IMR-90 (cell line): Measurements from ENCODE around the gene UAP1. TPM values are rescaled to one million over a fixed set of nuclear protein-coding genes. Genes with fewer than 3 reads are reported as not detected.

Experiments used
- ATAC-seq: fragments of 200-7000 bp; cut with Tn5 transposase; 2 replicates; pipeline ENCODE4 v1.9.1; 2020; ENCODE audit warnings: low read depth, mild to moderate bottlenecking, moderate library complexity
- BruUV-seq: library from RNA; stranded (reverse); fragments of 400-500 nt; replicated peaks from 2 replicates; lab custom pipeline; 2021; lab: Mats Ljungman, UMichigan
- CTCF ChIA-PET: fragments of 300-600 bp; formaldehyde crosslinking; extraction: SDS; loops from one replicate; lab custom pipeline; 2021; ENCODE audit warnings: antibody characterized with exemption; lab: Yijun Ruan, JAX
- POLR2A ChIA-PET: fragments of 300-600 bp; sonication (Branson Sonifier 250); formaldehyde crosslinking; loops from one replicate; lab custom pipeline; 2022; ENCODE audit warnings: antibody characterized with exemption; ENCODE audit not compliant: unreplicated experiment; lab: Charles Lee
- DNase-seq: peaks from one replicate; pipeline ENCODE4 v3.0.0; 2013
- H2AFZ ChIP-seq: replicated peaks from 2 replicates; pipeline ENCODE3; 2013; ENCODE audit warnings: low read length, mild to moderate bottlenecking; ENCODE audit not compliant: poor library complexity
- H2AK5ac ChIP-seq: 2 replicates; pipeline ENCODE4 v1.6.1; 2013; ENCODE audit warnings: low read depth, low read length, inconsistent platforms
- H2AK9ac ChIP-seq: replicated peaks from 2 replicates; pipeline ENCODE3; 2013; ENCODE audit warnings: mild to moderate bottlenecking, low read depth, low read length, moderate library complexity; ENCODE audit not compliant: poor library complexity
- H2BK120ac ChIP-seq: 2 replicates; pipeline ENCODE4 v1.6.1; 2013; ENCODE audit warnings: low read depth, low read length, inconsistent platforms
- H2BK15ac ChIP-seq: 3 replicates; pipeline ENCODE4 v1.6.1; 2013; ENCODE audit warnings: low read depth, low read length, inconsistent platforms
- H2BK20ac ChIP-seq: 2 replicates; pipeline ENCODE4 v1.6.1; 2013; ENCODE audit warnings: low read depth, mild to moderate bottlenecking, inconsistent platforms, low read length, moderate library complexity
- H2BK5ac ChIP-seq: 2 replicates; pipeline ENCODE4 v1.6.1; 2013; ENCODE audit warnings: mild to moderate bottlenecking, low read depth, low read length, inconsistent platforms; ENCODE audit not compliant: poor library complexity, severe bottlenecking
- H3K14ac ChIP-seq: replicated peaks from 2 replicates; pipeline ENCODE4 v1.6.1; 2013; ENCODE audit warnings: low read depth, low read length, inconsistent platforms
- H3K18ac ChIP-seq: 2 replicates; pipeline ENCODE4 v1.6.1; 2013; ENCODE audit warnings: low read depth, low read length, control low read depth
- H3K23ac ChIP-seq: 2 replicates; pipeline ENCODE4 v1.6.1; 2013; ENCODE audit warnings: low read depth, low read length, inconsistent platforms
- H3K27ac ChIP-seq: 2 replicates; pipeline ENCODE4 v1.5.1; 2013; ENCODE audit warnings: mild to moderate bottlenecking, control low read depth, low read length; ENCODE audit not compliant: insufficient read depth
- H3K27me3 ChIP-seq: 2 replicates; pipeline ENCODE4 v1.6.1; 2013; ENCODE audit warnings: low read length; ENCODE audit not compliant: control insufficient read depth, insufficient read depth
- H3K36me3 ChIP-seq: 2 replicates; pipeline ENCODE4 v1.6.1; 2013; ENCODE audit warnings: low read length, mixed read lengths; ENCODE audit not compliant: control insufficient read depth, insufficient read depth
- H3K4ac ChIP-seq: 2 replicates; pipeline ENCODE4 v1.6.1; 2013; ENCODE audit warnings: low read depth, low read length, inconsistent platforms
- H3K4me1 ChIP-seq: 2 replicates; pipeline ENCODE4 v1.6.1; 2013; ENCODE audit warnings: low read length, mixed read lengths; ENCODE audit not compliant: control insufficient read depth, insufficient read depth
- H3K4me2 ChIP-seq: 2 replicates; pipeline ENCODE4 v1.6.1; 2013; ENCODE audit warnings: low read depth, mild to moderate bottlenecking, control low read depth, low read length, moderate library complexity
- H3K4me3 ChIP-seq: 2 replicates; pipeline ENCODE4 v1.5.1; 2013; ENCODE audit warnings: low read depth, mild to moderate bottlenecking, control low read depth, low read length, moderate library complexity; ENCODE audit not compliant: insufficient read depth
- H3K56ac ChIP-seq: 2 replicates; pipeline ENCODE4 v1.6.1; 2013; ENCODE audit warnings: low read length, inconsistent platforms; ENCODE audit not compliant: insufficient read depth; ENCODE audit errors: extremely low read depth
- H3K79me1 ChIP-seq, 2 experiments: 2 replicates each; pipeline ENCODE4 v1.6.1; 2013; ENCODE audit warnings: low read length in 2 of 2, inconsistent platforms in 1 of 2, low read depth in 1 of 2
- H3K9ac ChIP-seq: 2 replicates; pipeline ENCODE4 v1.6.1; 2013; ENCODE audit warnings: low read depth, low read length, control low read depth
- H3K9me1 ChIP-seq: 2 replicates; pipeline ENCODE4 v1.6.1; 2013; ENCODE audit warnings: low read length, inconsistent platforms; ENCODE audit not compliant: insufficient read depth
- H3K9me3 ChIP-seq: 2 replicates; pipeline ENCODE4 v1.6.1; 2013; ENCODE audit warnings: low read length; ENCODE audit not compliant: control insufficient read depth, insufficient read depth
- H4K20me1 ChIP-seq: 2 replicates; pipeline ENCODE4 v1.6.1; 2013; ENCODE audit warnings: low read length, inconsistent platforms; ENCODE audit not compliant: insufficient read depth
- H4K5ac ChIP-seq: 2 replicates; pipeline ENCODE4 v1.6.1; 2013; ENCODE audit warnings: mild to moderate bottlenecking, low read depth, low read length, control low read depth
- H4K8ac ChIP-seq, 2 experiments: 2 replicates each; pipeline ENCODE4 v1.6.1; 2013; ENCODE audit warnings: low read depth in 2 of 2, low read length in 2 of 2, control low read depth in 1 of 2, inconsistent platforms in 1 of 2
- H4K91ac ChIP-seq: 2 replicates; pipeline ENCODE4 v1.6.1; 2013; ENCODE audit warnings: low read depth, low read length, inconsistent platforms; ENCODE audit not compliant: insufficient read depth
- BHLHE40 ChIP-seq: fragments of 150-350 bp; IDR thresholded peaks from 2 replicates; pipeline ENCODE4 v1.6.1; 2016; ENCODE audit warnings: mild to moderate bottlenecking, low read depth, low read length
- CEBPB ChIP-seq: IDR thresholded peaks from 2 replicates; pipeline ENCODE4 v1.6.1; 2012; ENCODE audit warnings: low read depth, low read length, improper control_type of control experiment
- CHD1 ChIP-seq: IDR thresholded peaks from 2 replicates; pipeline ENCODE4 v1.6.1; 2012; ENCODE audit warnings: low read depth, low read length, improper control_type of control experiment
- FOS ChIP-seq: fragments of 150-350 bp; IDR thresholded peaks from 2 replicates; pipeline ENCODE4 v1.6.1; 2016; ENCODE audit warnings: low read depth, low read length
- MAFK ChIP-seq: IDR thresholded peaks from 2 replicates; pipeline ENCODE4 v1.6.1; 2012; ENCODE audit warnings: low read depth, low read length, improper control_type of control experiment
- NFE2L2 ChIP-seq: fragments of 150-350 bp; IDR thresholded peaks from 2 replicates; pipeline ENCODE4 v1.6.1; 2016; ENCODE audit warnings: low read depth, mild to moderate bottlenecking, low read length
- RAD21 ChIP-seq: IDR thresholded peaks from 2 replicates; pipeline ENCODE4 v1.6.1; 2012; ENCODE audit warnings: low read length, improper control_type of control experiment
- RCOR1 ChIP-seq: IDR thresholded peaks from 2 replicates; pipeline ENCODE4 v1.6.1; 2012; ENCODE audit warnings: mild to moderate bottlenecking, low read length, improper control_type of control experiment; ENCODE audit not compliant: insufficient replicate concordance
- RFX5 ChIP-seq: IDR thresholded peaks from 2 replicates; pipeline ENCODE4 v1.8.0; 2012; ENCODE audit warnings: low read depth, mild to moderate bottlenecking, low read length, moderate library complexity
- SMC3 ChIP-seq: fragments of 150-350 bp; IDR thresholded peaks from 2 replicates; pipeline ENCODE4 v1.6.1; 2016; ENCODE audit warnings: low read depth, mild to moderate bottlenecking, antibody characterized with exemption, low read length, moderate library complexity
- WGBS, 2 experiments: methylation state at CpG; one replicate each; pipeline versions ENCODE4 v1.1.5 to v1.1.7; 2013; ENCODE audit warnings: missing lambda C conversion rate in 2 of 2; ENCODE audit not compliant: insufficient read length in 1 of 2; ENCODE audit errors: extremely low coverage in 2 of 2; 5-methylcytosine and 5-hydroxymethylcytosine counted together
- dilution Hi-C: fragments of 300-500 bp; cut with HindIII; formaldehyde crosslinking; loops from one replicate; pipeline ENCODE4 v1.14.3; 2018; ENCODE audit warnings: low sequenced_read_pairs; ENCODE audit not compliant: unreplicated experiment
- in situ Hi-C: fragments of 300-500 bp; cut with MboI; formaldehyde crosslinking; loops from 3 replicates; pipeline ENCODE4 v1.14.3; 2019; ENCODE audit warnings: low sequenced_read_pairs, inconsistent platforms, mixed read lengths
- intact Hi-C: fragments of 100-400 bp; cut with micrococcal nuclease; formaldehyde crosslinking; loops from 2 replicates; pipeline ENCODE4 v1.10.0; 2022
- polyA plus RNA-seq, 3 experiments: library from polyadenylated mRNA; depleted of rRNA; stranded (reverse); fragments of >200 nt; gene quantifications; 2 replicates each; pipeline ENCODE4 v1.2.3, GENCODE V29; 2012; ENCODE audit warnings: low replicate concordance in 1 of 3
- total RNA-seq: library from RNA; depleted of rRNA; stranded (reverse); fragments of >200 nt; gene quantifications from 2 replicates; pipeline ENCODE4 v1.2.3, GENCODE V29; 2012
- TF ChIP-seq, protein P1 (sequence below): conservative IDR thresholded peaks from 2 replicates; pipeline ENCODE4 v1.5.1; 2012; ENCODE audit warnings: mild to moderate bottlenecking, low read depth, low read length, improper control_type of control experiment

UAP1 gene
- total and polyA plus RNA-seq, 2 of the 4 experiments (the other 2 are of a cell fraction) = 93.4 to 196 TPM

- H2BK20ac ChIP-seq = peak overlapping the region; percentile 95
- peak overlapping the region; percentile 70 for H4K5ac ChIP-seq
- peak overlapping the region; percentile 13 for H3K9ac ChIP-seq
- TF ChIP-seq BHLHE40 (no peak), RCOR1 (no peak), FOS (peak; percentile 28; the same call in 1 of the 2 replicates), SMC3 (no peak), NFE2L2 (no peak), MAFK (0 out of 2 replicates have a peak, but pooled peaks have one; percentile 1), CEBPB (peak; percentile 96), RAD21 (peak; percentile 6; the same call in 1 of the 2 replicates), RFX5 (no peak), CHD1 (no peak)
- TF ChIP-seq, protein P1, sequence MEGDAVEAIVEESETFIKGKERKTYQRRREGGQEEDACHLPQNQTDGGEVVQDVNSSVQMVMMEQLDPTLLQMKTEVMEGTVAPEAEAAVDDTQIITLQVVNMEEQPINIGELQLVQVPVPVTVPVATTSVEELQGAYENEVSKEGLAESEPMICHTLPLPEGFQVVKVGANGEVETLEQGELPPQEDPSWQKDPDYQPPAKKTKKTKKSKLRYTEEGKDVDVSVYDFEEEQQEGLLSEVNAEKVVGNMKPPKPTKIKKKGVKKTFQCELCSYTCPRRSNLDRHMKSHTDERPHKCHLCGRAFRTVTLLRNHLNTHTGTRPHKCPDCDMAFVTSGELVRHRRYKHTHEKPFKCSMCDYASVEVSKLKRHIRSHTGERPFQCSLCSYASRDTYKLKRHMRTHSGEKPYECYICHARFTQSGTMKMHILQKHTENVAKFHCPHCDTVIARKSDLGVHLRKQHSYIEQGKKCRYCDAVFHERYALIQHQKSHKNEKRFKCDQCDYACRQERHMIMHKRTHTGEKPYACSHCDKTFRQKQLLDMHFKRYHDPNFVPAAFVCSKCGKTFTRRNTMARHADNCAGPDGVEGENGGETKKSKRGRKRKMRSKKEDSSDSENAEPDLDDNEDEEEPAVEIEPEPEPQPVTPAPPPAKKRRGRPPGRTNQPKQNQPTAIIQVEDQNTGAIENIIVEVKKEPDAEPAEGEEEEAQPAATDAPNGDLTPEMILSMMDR = 0 out of 2 replicates have a peak, but pooled peaks have one; percentile 4
- no peaks in the 10 kb centered on the region for H3K36me3 ChIP-seq
- H3K27me3 ChIP-seq = no peaks in the 10 kb centered on the region
- peak overlapping the region; percentile 90 for H3K56ac ChIP-seq
- H4K8ac ChIP-seq = peak overlapping the region; percentile 35 to 93
- peak overlapping the region; percentile 97 for H2BK5ac ChIP-seq
- no peaks in the 10 kb centered on the region for H3K9me3 ChIP-seq
- H3K4me1 ChIP-seq = peaks cover 11% of the 10 kb centered on the region
- H3K27ac ChIP-seq = peak overlapping the region; percentile 77
- peak; percentile 94 for DNase-seq
- H2BK120ac ChIP-seq = peak overlapping the region; percentile 97
- WGBS, 2 experiments = 0% methylated on average over 1 of the region's 1 CpG; no CpG with 5 or more reads in 1 of the 2 experiments
- peak overlapping the region; percentile 33 for H2AFZ ChIP-seq
- intact Hi-C loops (loop anchor here (1.0 to 2.0 kb wide), 2 partner anchors 22 to 66 kb away; partner anchors contain the start of gene UAP1), in situ Hi-C loops (no loop called here), dilution Hi-C loops (no loop called here)
- H2AK9ac ChIP-seq = peak overlapping the region; percentile 50
- H3K18ac ChIP-seq = peak overlapping the region; percentile 75
- no TSS peak for BruUV-seq
- peak overlapping the region; percentile 68 for H3K23ac ChIP-seq
- H2BK15ac ChIP-seq = peak overlapping the region; percentile 45; the same call in 2 of the 3 replicates
- no peak overlapping the region for H3K4me3 ChIP-seq
- ATAC-seq = peak; percentile 50
- H3K4ac ChIP-seq = peak overlapping the region; percentile 93
- POLR2A ChIA-PET = interaction anchor here (0.6 kb wide), 1 partner anchor 1222 kb away, joined by 8 read pairs; no protein-coding TSS in a partner anchor
- H3K9me1 ChIP-seq = peaks cover 3% of the 10 kb centered on the region; the same call in 1 of the 2 replicates
- CTCF ChIA-PET = interaction anchor here (1.3 kb wide), 1 partner anchor 11 kb away, joined by 3 read pairs; no protein-coding TSS in a partner anchor
- H3K79me1 ChIP-seq = peaks cover 0 to 4% of the 10 kb centered on the region in 2 experiments; a peak in 1 of 4 replicates
- H2AK5ac ChIP-seq = peak overlapping the region; percentile 90
- H4K91ac ChIP-seq = peak overlapping the region; percentile 93
- H3K14ac ChIP-seq = peak overlapping the region; percentile 65
- no peaks in the 10 kb centered on the region for H4K20me1 ChIP-seq
- peak overlapping the region; percentile 38; the same call in 1 of the 2 replicates for H3K4me2 ChIP-seq
These were observed 22.6 kb upstream of the UAP1 start for GRCh38 chr1:162538815-162539431.
